Dendritic cell treated with granulocyte-macrophage colony-stimulating factor and Interleukin-4, amounts not matched to agents 40 ng/mL and 50 ng/mL, for 4 days (primary cell): ENCODE data around the gene OSR1.
"Not testable (repeated sequence)": the region's sequence is repeated elsewhere in the genome, so short reads cannot be mapped to it uniquely, and the experiment has no call there.

Experiments
- H3K27ac Mint-ChIP-seq: one replicate; pipeline ENCODE4 v1.8.0; 2022; ENCODE audit warnings: mild to moderate bottlenecking, mixed read lengths
- H3K27me3 Mint-ChIP-seq: one replicate; pipeline ENCODE4 v1.8.0; 2022; ENCODE audit warnings: mild to moderate bottlenecking, mixed read lengths
- H3K36me3 Mint-ChIP-seq: one replicate; pipeline ENCODE4 v1.8.0; 2022; ENCODE audit warnings: low read depth, mixed read lengths
- H3K4me1 Mint-ChIP-seq: one replicate; pipeline ENCODE4 v1.8.0; 2022; ENCODE audit warnings: low read depth, mixed read lengths
- H3K4me3 Mint-ChIP-seq: one replicate; pipeline ENCODE4 v1.8.0; 2022; ENCODE audit warnings: mild to moderate bottlenecking, moderate library complexity, mixed read lengths
- H3K9me3 Mint-ChIP-seq: one replicate; pipeline ENCODE4 v1.8.0; 2022; ENCODE audit warnings: mixed read lengths
- intact Hi-C: fragments of 100-400 bp; cut with micrococcal nuclease; formaldehyde crosslinking; loops from one replicate; pipeline ENCODE4 v1.15.0; 2022

Gene OSR1

DNA sequence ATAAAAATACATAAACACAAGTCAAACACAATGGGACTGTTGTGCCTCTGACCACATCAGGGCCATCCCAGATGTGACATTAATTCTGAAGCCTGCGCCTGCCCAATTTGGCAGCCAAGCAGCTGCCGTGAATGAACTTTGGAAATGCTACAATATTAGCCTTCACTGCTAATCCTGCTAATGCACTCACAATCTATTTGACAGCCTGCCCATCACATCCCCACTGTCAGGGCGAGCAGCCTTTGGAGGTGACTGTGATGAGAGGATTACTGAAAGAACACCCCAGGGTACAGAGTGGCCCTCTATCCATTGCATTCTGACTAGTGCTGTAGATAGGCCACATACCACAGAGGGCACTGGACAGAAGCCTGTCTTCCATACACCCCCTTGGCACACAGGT, 21.6 kb downstream of the OSR1 start:
- intact Hi-C loops = no loop called here
- Mint-ChIP-seq H3K36me3 (peaks cover 4% of the 10 kb centered on the region), H3K4me1 (no peaks in the 10 kb centered on the region)

DNA sequence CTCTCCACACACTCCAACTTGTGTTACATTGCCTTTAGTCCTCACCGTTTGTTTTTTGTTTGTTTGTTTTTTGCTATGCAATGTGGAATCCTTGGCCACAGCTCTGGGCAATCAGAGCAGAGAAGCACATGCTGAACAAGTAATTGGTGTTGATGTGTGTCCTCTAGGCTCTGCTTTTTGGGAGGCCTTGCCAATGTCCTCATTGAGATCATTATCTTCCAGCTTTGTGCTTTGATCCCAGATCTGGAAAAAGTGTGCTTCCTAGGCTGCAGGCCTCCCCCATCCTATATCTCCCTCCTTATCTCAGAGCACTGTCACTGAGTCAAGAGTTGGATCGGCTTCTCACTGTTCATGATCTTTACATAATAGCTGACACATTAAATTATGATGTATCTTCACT, 25.9 kb downstream of the OSR1 start:
- no peaks in the 10 kb centered on the region for H3K36me3 Mint-ChIP-seq
- no peaks in the 10 kb centered on the region for H3K9me3 Mint-ChIP-seq
- intact Hi-C loops = no loop called here
- no peaks in the 10 kb centered on the region for H3K27me3 Mint-ChIP-seq
- H3K4me3 Mint-ChIP-seq = no peak overlapping the region
- H3K27ac Mint-ChIP-seq = no peak overlapping the region
- H3K4me1 Mint-ChIP-seq = no peaks in the 10 kb centered on the region

More for the DNA sequence above, 21.6 kb downstream of the OSR1 start:
- Mint-ChIP-seq H3K9me3 (no peaks in the 10 kb centered on the region), H3K27me3 (no peaks in the 10 kb centered on the region), H3K4me3 (no peak overlapping the region), H3K27ac (no peak overlapping the region)

DNA sequence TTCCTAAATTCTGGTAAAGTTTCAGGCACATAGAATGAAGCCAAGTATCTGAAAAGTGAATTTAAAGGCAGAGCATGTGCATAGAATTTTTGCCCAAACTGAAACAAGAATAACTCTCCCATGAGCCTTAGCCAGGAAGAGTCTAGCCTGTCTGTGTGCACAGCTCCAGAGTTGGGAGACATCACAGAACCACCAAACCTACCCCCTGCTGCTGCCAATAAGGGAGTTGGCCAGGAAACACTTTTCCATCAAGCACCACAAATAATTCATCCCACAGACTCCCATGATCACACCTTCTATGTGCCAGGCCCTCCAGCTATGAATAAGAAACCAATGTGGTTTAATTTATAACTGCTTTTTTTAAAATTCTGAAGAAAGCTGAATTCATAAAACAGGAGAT, 27.0 kb downstream of the OSR1 start:
- H3K27me3 Mint-ChIP-seq = no peaks in the 10 kb centered on the region
- H3K4me3 Mint-ChIP-seq = no peak overlapping the region
- H3K36me3 Mint-ChIP-seq = no peaks in the 10 kb centered on the region
- intact Hi-C loops = no loop called here
- H3K9me3 Mint-ChIP-seq = no peaks in the 10 kb centered on the region
- H3K27ac Mint-ChIP-seq = no peak overlapping the region
- no peaks in the 10 kb centered on the region for H3K4me1 Mint-ChIP-seq

DNA sequence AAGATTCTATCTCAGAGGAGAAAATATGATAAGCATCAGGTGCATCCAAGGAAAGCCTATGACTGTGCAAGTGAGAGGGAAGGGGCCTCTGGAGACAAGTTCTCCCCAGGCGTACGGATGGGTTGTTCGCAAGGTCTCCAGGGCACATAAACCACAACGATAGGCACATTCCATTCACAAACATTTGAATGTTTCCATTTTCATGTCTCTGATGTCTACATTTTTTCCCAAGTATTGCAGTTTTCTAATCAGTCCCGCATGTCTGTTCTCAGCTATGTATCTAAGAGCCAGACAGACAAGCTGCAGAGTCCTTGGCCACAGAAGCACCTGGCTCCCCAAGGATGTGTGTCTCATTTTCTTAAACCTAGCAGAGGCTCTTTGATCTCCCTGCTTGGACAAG, 28.0 kb downstream of the OSR1 start:
- Mint-ChIP-seq H3K27me3 (no peaks in the 10 kb centered on the region), H3K36me3 (no peaks in the 10 kb centered on the region), H3K4me1 (no peaks in the 10 kb centered on the region), H3K4me3 (no peak overlapping the region), H3K27ac (no peak overlapping the region), H3K9me3 (no peaks in the 10 kb centered on the region)
- intact Hi-C loops = no loop called here

- H3K36me3 Mint-ChIP-seq = no peaks in the 10 kb centered on the region
- H3K27ac Mint-ChIP-seq = no peak overlapping the region
- no peaks in the 10 kb centered on the region for H3K4me1 Mint-ChIP-seq
- intact Hi-C loops = no loop called here
- no peaks in the 10 kb centered on the region for H3K9me3 Mint-ChIP-seq
- H3K4me3 Mint-ChIP-seq = no peak overlapping the region
- no peaks in the 10 kb centered on the region for H3K27me3 Mint-ChIP-seq
These were observed 29.0 kb downstream of the OSR1 start for GRCh38 chr2:19329445-19329844.

DNA sequence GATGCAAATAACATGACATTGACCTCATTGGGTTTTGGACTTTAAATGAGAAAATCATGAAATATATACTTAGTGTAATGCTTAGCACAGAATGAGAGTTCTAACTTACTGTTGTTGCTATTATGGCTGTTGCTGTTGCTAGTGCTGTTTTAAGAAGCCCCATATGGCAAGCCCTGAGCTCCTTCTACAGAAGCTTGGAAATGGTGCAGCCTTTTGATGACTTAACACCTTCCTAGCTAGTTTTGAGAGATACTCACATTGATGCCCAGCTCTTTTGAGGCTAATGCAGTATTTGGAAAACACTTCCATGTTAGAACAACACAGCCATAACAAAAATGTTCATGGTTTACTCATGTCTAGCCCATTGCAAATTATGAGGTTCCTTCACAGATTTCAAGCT, 30.9 kb downstream of the OSR1 start:
- Mint-ChIP-seq H3K36me3 (no peaks in the 10 kb centered on the region), H3K27ac (no peak overlapping the region), H3K4me1 (no peaks in the 10 kb centered on the region), H3K9me3 (no peaks in the 10 kb centered on the region), H3K4me3 (no peak overlapping the region), H3K27me3 (no peaks in the 10 kb centered on the region)
- intact Hi-C loops = no loop called here

DNA sequence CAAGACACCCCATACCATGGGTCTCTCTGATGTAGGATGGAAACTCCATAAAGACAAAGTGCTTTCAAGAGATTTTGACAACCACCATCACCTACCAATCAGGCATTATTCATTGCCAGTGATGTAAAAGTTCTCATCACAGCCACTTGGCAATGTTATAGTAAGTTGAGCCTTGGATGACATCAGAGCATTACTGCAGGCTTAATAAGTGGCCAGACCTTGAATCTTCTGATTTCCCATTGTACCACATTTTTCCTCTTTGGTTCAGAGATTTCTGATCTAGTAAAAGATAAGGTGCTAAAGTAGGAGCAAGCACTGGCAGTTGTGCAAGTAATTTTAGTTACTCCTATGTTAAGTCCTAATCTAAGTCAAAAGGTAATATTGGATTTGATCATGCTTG, 36.5 kb downstream of the OSR1 start:
- Mint-ChIP-seq H3K9me3 (no peaks in the 10 kb centered on the region), H3K4me1 (no peaks in the 10 kb centered on the region), H3K27me3 (no peaks in the 10 kb centered on the region), H3K4me3 (no peak overlapping the region), H3K27ac (no peak overlapping the region), H3K36me3 (no peaks in the 10 kb centered on the region)
- intact Hi-C loops = no loop called here

GRCh38 chr2:19320813-19321212, 37.6 kb downstream of the OSR1 start:
- Mint-ChIP-seq H3K4me1 (no peaks in the 10 kb centered on the region), H3K9me3 (no peaks in the 10 kb centered on the region), H3K36me3 (no peaks in the 10 kb centered on the region), H3K27me3 (no peaks in the 10 kb centered on the region), H3K4me3 (no peak overlapping the region), H3K27ac (no peak overlapping the region)
- intact Hi-C loops = no loop called here

DNA sequence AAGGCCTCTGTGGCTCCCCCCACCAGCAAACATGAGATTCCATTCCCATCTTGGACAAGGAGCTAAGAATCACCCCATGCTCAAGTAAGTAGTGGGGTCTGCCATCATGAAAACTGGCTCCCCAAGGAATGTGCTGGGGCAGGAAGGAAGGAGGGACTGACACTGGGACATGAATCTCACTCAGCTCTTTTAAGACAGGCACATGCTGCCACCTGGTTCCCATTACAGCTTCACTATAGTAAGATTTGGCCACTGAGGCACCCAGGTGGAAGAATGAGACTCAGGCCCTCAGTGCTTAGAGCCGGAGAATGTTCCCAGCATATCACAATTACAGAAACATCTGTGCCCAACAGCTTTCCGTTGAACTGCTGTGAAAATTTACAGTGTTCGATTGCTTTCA, 38.7 kb downstream of the OSR1 start:
- H3K9me3 Mint-ChIP-seq = no peaks in the 10 kb centered on the region
- no peak overlapping the region for H3K4me3 Mint-ChIP-seq
- no peak overlapping the region for H3K27ac Mint-ChIP-seq
- intact Hi-C loops = no loop called here
- H3K27me3 Mint-ChIP-seq = no peaks in the 10 kb centered on the region
- no peaks in the 10 kb centered on the region for H3K4me1 Mint-ChIP-seq
- no peaks in the 10 kb centered on the region for H3K36me3 Mint-ChIP-seq

GRCh38 chr2:19319064-19319463, 39.4 kb downstream of the OSR1 start:
- intact Hi-C loops = no loop called here
- Mint-ChIP-seq H3K4me3 (no peak overlapping the region), H3K27me3 (no peaks in the 10 kb centered on the region), H3K36me3 (no peaks in the 10 kb centered on the region), H3K27ac (no peak overlapping the region), H3K9me3 (no peaks in the 10 kb centered on the region), H3K4me1 (no peaks in the 10 kb centered on the region)

GRCh38 chr2:19313553-19313952, 44.9 kb downstream of the OSR1 start:
- Mint-ChIP-seq H3K4me1 (no peaks in the 10 kb centered on the region), H3K4me3 (no peak overlapping the region), H3K9me3 (peaks cover 4% of the 10 kb centered on the region), H3K27ac (no peak overlapping the region), H3K36me3 (no peaks in the 10 kb centered on the region), H3K27me3 (no peaks in the 10 kb centered on the region)
- intact Hi-C loops = no loop called here

DNA sequence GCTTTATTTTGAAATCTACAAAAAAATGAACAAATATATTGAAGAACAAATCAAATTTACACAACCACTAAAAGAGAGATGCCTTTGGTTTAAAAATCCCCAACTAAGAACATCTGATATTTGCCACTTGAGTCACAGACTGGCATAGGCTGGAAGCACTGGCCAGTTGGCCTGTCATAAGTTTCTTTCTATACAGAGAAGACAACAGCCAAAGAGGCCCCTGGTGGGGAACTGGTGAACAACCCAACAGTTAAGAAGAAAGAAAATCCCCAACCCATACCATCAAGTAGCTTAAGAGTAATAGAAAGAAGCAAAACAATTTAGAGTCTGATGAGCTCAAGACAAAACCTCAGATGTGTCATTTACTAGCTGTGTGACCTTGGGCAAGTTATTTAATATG, 45.5 kb downstream of the OSR1 start:
- H3K27ac Mint-ChIP-seq = no peak overlapping the region
- H3K9me3 Mint-ChIP-seq = peaks cover 9% of the 10 kb centered on the region
- H3K36me3 Mint-ChIP-seq = no peaks in the 10 kb centered on the region
- no peak overlapping the region for H3K4me3 Mint-ChIP-seq
- no peaks in the 10 kb centered on the region for H3K4me1 Mint-ChIP-seq
- intact Hi-C loops = no loop called here
- H3K27me3 Mint-ChIP-seq = no peaks in the 10 kb centered on the region

GRCh38 chr2:19306065-19306464, 52.4 kb downstream of the OSR1 start:
- H3K27ac Mint-ChIP-seq, H3K4me3 Mint-ChIP-seq, H3K36me3 Mint-ChIP-seq, intact Hi-C loops, H3K4me1 Mint-ChIP-seq, H3K27me3 Mint-ChIP-seq: not testable (repeated sequence)
- H3K9me3 Mint-ChIP-seq = peaks cover 21% of the 10 kb centered on the region

DNA sequence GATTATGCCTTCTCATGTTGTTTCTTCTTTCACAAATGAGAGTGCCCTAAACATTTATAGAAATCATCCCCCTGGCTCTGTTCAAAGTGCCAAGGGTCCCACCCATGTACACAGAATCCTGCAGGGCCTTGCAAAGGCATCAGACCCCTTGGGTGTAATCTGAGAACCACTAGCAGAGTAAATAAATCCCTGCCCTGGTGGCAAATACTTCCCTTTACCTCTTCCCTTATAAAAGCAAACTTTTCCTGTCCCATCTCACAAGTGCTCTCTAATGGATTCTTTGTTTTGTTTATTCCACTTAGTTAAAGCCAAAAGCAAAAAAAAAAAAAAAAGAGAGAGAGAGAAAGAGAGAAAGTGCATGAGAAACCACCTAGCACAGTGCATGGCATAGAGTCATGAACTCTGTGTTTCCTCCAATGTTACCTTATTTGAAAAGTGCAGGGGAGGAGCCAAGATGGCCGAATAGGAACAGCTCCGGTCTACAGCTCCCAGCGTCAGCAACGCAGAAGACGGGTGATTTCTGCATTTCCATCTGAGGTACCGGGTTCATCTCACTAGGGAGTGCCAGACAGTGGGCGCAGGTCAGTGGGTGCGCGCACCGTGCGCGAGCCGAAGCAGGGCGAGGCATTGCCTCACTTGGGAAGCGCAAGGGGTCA, 52.9 kb downstream of the OSR1 start:
- intact Hi-C loops, H3K27ac Mint-ChIP-seq, H3K4me3 Mint-ChIP-seq: not testable (repeated sequence)

GRCh38 chr2:19301706-19302105, 56.7 kb downstream of the OSR1 start:
- Mint-ChIP-seq H3K27ac (no peak overlapping the region), H3K9me3 (peaks cover 12% of the 10 kb centered on the region), H3K4me1 (no peaks in the 10 kb centered on the region), H3K36me3 (no peaks in the 10 kb centered on the region), H3K27me3 (no peaks in the 10 kb centered on the region), H3K4me3 (no peak overlapping the region)
- intact Hi-C loops = no loop called here

More for the DNA sequence above, 52.9 kb downstream of the OSR1 start:
- not testable (repeated sequence) for H3K36me3 Mint-ChIP-seq, H3K4me1 Mint-ChIP-seq, H3K27me3 Mint-ChIP-seq
- peaks cover 21% of the 10 kb centered on the region for H3K9me3 Mint-ChIP-seq
